ENCODE results near the gene MYBPC3.

MYBPC3 gene

GRCh38 chr11:47383071-47383470, 30.6 kb upstream of the MYBPC3 start:
- DNase-seq = no peak

- DNase-seq = no peak
Measured at GRCh38 chr11:47380078-47380477, 27.6 kb upstream of the MYBPC3 start.

DNA sequence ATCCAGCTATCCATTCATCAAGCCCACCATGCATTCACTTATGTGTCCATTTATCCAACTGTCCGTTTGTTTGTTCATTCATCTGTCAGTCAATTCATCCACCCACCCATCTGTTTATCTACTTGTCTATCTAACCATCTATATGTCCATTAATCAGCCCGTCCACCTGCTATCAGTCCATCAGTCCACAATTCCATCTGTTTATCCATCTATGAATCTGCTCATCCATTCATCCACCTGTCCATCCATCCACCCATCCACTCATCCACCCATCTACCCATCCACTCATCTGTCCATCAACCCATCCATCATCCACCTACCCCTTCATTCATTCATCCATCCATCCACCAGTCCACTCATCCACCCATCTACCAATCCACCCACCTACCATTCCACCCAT, 26.8 kb upstream of the MYBPC3 start:
- no peak for DNase-seq

GRCh38 chr11:47378836-47379170, 26.3 kb upstream of the MYBPC3 start:
- DNase-seq = no peak

DNA sequence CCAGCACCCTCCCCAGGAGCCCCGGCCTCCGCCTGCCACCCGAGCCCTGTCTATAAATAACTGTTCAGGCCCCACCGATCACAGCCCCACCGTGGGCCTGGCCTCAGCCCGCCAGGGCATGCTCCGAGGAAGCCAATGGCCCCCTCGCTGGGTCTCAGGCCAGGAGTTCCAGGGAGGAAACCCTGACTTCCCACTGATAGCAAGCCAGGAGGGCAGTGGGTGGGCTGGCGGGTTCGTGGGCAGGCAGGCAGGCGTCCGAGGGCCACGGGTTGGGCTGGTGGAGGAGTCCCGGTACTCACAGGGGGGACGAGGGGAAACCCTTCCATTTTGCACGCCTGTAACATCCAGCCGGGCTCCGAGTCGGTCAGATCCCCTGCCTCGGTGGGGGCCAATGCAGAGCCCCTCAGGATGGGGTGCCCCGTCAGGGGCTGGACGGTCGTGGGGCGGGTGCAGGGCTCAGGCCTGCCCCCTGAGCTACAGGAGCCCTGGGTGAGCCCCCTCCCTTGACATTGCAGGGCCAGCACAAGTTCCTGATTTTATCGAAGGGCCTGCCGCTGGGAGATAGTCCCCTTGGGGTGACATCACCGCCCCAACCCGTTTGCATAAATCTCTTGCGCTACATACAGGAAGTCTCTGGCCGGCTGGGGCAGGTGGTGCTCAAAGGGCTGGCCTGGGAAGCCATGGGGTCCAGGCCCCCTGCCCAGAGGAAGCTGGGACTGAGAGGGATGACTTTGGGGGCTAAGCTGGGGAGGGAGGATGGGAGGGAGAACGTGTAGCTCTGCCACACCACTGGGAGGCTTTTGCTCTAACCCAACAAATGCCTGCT, 25.7 kb upstream of the MYBPC3 start, which contains the start of gene SPI1:
TSS of gene SPI1 (minus strand) at position 538 of the 826 bp plus-strand sequence. CDS start at position 344, 194 bp downstream.
- peak; percentile 83 for DNase-seq

DNA sequence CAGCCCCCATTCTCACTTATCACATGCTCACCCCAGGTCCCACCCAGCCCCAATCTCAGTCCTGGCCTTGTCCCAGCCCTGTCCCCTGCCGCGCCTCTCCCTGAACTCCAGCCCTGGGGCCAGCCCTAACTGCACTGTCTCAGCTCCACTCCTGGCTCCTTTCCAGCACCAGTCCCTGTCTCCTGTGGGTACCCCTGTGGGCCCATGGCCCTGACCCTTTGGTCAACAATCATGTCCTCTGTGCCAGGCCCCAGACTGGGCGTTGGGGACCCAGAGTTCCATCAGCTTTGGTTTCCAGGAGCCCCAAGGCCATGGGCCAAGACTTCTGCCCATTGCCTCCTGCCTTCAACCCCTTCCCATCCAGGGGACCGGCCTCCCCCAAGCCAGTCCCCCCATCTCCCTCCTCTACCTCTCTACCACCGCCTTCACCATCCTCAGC, 25.1 kb upstream of the MYBPC3 start:
- no peak for DNase-seq

GRCh38 chr11:47376525-47377371, 24.2 kb upstream of the MYBPC3 start:
- no peak for DNase-seq

GRCh38 chr11:47376107-47376524, 23.6 kb upstream of the MYBPC3 start:
- DNase-seq = no peak

DNA sequence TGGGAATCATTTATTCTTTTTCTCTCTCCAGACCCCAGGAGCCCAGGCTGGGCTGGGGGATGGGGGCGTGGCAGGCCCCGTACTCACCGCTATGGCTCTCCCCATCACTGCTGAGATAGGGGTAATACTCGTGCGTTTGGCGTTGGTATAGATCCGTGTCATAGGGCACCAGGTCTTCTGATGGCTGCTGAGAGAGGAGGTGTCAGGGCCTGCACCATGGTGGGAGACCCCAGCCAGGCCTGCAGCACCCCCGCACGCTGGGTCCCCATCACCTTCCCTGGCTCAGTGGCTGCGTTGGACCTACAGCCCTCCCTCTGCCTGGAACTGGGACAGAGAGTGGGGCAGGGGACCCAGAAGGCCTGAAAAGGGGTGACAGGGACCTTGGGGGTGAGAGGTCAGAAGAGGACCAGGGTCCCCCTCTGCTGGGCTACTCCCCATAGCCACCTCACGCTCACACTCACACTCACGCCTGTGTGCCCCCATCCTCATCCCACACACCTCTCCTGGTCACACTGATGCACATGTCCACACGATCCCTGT, 23.1 kb upstream of the MYBPC3 start:
- no peak for DNase-seq

- no peak for DNase-seq
Measured at GRCh38 chr11:47375020-47375419, 22.5 kb upstream of the MYBPC3 start.

- DNase-seq = no peak
Measured at GRCh38 chr11:47374720-47375019, 22.2 kb upstream of the MYBPC3 start.

- DNase-seq = peak; percentile 59
Measured at GRCh38 chr11:47373876-47374719, 21.6 kb upstream of the MYBPC3 start.

DNA sequence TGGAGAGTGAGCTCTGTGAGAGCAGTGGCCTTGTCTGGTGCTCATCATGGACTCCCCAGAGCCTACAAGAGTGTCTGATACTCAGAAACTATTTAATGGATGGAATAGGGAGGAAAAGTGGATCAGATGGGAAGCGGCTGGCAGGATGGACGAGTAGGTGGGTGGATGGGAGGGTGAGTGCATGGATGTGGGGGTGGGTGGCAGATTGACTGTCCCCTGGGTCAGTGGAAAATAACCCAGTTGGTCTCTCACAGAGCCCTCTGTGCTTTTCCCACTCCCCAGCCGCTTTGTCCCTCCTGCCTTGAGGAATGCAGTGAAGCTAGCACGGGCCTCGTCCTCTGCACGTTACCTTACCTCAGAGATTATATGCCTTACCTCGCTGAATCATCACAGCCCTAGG, 19.9 kb upstream of the MYBPC3 start:
- DNase-seq = no peak

DNA sequence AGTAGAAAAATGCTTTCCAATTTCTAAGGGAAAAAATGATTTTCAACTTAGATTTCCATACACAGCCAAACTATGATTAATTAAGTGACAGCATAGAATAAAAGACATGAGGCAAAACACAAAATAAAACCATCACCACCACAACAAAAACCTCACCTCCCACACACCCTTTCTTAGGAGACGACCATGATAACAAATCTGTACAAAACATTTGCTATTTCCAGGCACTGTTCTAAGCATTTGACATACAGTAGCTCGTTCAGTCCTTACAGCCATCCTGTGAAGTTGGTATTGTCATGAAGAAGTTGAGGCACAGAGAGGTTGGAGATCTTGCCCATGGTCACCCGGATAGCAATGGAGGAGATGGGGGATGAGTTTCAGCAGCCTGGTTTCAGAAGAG, 17.2 kb upstream of the MYBPC3 start:
- DNase-seq = no peak

GRCh38 chr11:47366020-47366490, 13.6 kb upstream of the MYBPC3 start:
- no peak for DNase-seq

DNA sequence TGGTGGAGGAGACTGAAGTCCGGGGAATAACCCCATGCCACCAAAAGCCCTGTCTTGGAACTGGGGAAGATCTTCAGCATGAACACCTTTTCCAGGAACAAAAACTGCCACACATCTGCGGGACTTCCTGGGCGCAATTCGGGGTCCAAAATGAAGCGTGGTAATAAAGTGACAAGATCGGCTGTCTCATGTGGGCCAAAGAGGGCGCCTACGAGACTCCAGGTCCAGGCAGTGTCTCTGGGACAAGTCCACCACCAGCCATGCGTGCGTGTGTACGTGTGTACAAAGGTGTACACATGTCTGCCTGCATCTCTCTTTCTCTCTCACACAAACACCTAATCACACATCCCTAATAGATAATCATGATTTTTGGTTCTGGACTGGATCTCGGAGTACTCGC, 8.9 kb upstream of the MYBPC3 start:
- DNase-seq = no peak

DNA sequence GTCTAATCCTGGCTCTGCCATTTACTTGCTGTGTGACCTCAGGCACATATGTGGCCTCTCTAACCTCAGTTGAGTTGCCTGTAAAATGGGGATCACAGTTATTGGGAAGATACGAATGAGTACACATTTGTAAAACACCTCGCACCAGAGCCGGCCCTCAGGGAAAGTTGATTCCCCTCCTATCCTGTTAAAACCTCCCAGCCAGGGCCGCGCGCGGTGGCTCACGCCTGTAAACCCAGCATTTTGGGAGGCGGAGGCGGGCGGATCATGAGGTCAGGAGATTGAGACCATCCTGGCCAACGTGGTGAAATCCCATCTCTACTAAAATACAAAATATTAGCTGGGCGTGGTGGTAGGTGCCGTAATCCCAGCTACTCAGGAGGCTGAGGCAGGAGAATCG, 7.8 kb upstream of the MYBPC3 start:
- DNase-seq = no peak

DNA sequence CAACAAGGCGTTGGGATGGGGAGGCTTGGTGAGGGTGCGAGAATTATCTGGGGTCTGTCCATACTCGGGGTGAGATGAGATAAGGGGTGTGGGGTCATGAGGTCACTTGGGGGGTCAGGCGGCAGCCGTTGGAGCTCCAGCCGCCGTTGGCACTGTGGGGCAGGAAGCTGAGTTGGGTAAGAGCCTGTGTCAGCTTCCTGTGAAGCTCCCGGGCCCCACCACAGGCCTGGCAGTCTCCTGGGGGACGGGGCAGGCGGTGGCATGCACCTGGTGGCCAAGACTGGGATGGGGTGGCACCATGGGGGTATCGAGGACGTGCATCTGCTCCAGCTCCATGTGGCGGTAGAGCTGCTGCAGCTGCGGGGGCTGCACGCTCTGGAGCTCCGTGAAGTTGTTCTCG, 7.1 kb upstream of the MYBPC3 start:
- DNase-seq = peak; percentile 57

DNA sequence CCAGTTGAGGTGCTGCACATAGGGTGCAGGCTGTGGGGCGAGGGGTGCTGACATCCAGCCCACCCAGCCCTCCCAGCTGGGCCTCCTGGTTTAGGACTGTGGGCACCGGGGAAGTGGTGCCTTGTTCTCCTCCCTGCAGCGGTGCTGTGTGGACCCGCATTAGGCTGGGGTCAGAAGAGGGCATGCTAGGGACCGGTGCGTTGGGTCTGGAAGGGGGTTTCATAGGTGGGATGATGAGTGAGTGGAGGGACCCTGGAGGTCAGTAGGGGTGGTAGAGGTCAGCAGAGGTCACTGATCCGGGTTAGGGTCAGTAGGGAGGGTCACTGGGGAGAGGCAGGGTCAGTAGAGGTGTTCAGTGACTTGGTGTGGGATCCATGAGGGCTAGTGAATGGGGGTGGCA, 6.7 kb upstream of the MYBPC3 start:
- DNase-seq = no peak

- no peak for DNase-seq
Measured at GRCh38 chr11:47358731-47359051, 6.2 kb upstream of the MYBPC3 start.

DNA sequence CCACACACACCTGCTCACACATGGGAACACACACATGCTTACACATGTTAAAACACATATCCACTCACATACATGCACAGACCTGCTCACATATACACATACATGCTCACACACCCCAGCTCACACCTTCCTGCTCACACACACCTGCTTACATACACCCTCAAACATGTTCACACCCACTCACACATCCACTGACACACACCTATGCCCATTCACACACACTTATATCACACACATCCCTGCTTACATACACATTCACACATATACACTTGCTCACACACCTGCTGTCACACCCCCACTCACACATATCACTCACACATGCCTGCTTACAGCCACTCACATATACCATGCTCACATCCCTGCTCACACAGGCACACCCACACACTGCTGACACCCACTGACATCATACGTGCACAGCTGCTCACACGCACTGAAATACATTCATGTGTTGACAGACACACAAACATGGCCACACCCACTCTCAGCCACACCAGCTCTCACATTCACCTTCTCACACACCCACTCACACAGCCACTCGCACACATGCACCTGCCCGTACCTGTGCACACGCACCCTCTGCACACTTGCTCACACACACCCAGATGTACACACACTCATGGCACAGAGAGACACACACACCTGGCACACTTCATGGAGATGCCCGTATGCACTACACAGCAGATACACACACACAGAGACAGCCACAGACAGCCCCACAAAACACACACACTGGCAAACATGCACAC, 5.7 kb upstream of the MYBPC3 start:
- no peak for DNase-seq

- no peak for DNase-seq
Measured at GRCh38 chr11:47356998-47357329, 4.5 kb upstream of the MYBPC3 start.
